Right cardiac atrium (tissue), 5 donors: Measurements from ENCODE around the gene ALK. TPM values are rescaled to one million over a fixed set of nuclear protein-coding genes. Genes with fewer than 3 reads are reported as not detected.

Experiments
- ATAC-seq, 2 donors: fragments of 200-7000 bp; cut with Tn5 transposase; one replicate each; pipeline versions ENCODE4 v1.8.0 to v1.9.1; 2020; ENCODE audit warnings: moderate library complexity in 2 of 2, mild to moderate bottlenecking in 1 of 2
- DNase-seq, 3 donors: peaks; one replicate each; pipeline ENCODE4 v3.0.0-alpha.2; 2020
- H3K27ac ChIP-seq: one replicate; pipeline ENCODE4 v1.5.1; 2013; ENCODE audit warnings: mild to moderate bottlenecking, low read length, control low read depth, moderate library complexity
- H3K27me3 ChIP-seq: one replicate; pipeline ENCODE4 v1.6.1; 2013; ENCODE audit not compliant: control insufficient read depth, insufficient read depth
- H3K4me1 ChIP-seq: one replicate; pipeline ENCODE4 v1.6.1; 2013; ENCODE audit warnings: low read length; ENCODE audit not compliant: control insufficient read depth, insufficient read depth
- H3K4me3 ChIP-seq: one replicate; pipeline ENCODE4 v1.5.1; 2013; ENCODE audit warnings: low read length, control low read depth
- H3K9me3 ChIP-seq: one replicate; pipeline ENCODE4 v1.6.1; 2013; ENCODE audit warnings: low read length; ENCODE audit not compliant: control insufficient read depth
- WGBS: extraction: QIAGEN DNeasy Blood & Tissue Kit; methylation state at CpG from one replicate; pipeline ENCODE4 v1.1.7; 2013; 5-methylcytosine and 5-hydroxymethylcytosine counted together
- intact Hi-C, 4 donors: fragments of 100-400 bp; cut with DNase I; formaldehyde crosslinking; loops; one replicate each; pipeline versions ENCODE4 v1.11.0 to v1.14.0; 2022 to 2023
- polyA plus RNA-seq: library from polyadenylated mRNA; stranded (reverse); fragments of 200-250 nt; gene quantifications from one replicate; pipeline ENCODE4 v1.2.3, GENCODE V29; 2013
- total RNA-seq, 4 donors: library from RNA; stranded (reverse); fragmentation: NEBNext Ultra II Directional; extraction: Animal tissue kit (Norgen Biotek cat#: 25700); gene quantifications; one replicate each; pipeline ENCODE4 v1.2.1, GENCODE V29; 2021
- donor health status: healthy with polysubstance abuse.
- donor health status: DM: no; HTN: yes; CAD: no.
- donor health status: DM: no; HTN: no; CAD: no.
- donor health status: DM: no; HTN: yes; CAD: no; lungs with severe emphysema.
- donor health status: DM: yes; HTN: yes; CAD: no.

ALK gene
- total and polyA plus RNA-seq, 5 donors, result 0.05 to 0.17 (median 0.10) TPM; not detected in 1

- ATAC-seq, result no peak
These were observed 451.4 kb downstream of the ALK start for GRCh38 chr2:29469961-29470360.

GRCh38 chr2:29469516-29469915, 451.9 kb downstream of the ALK start:
- intact Hi-C loops, result no loop called here
- H3K27me3 ChIP-seq, result no peaks in the 10 kb centered on the region
- DNase-seq (no peak), ATAC-seq (no peak)
- WGBS, result 38% methylated on average over 1 of the region's 1 CpG
- H3K4me3 ChIP-seq, result no peak overlapping the region
- no peaks in the 10 kb centered on the region for H3K4me1 ChIP-seq
- H3K9me3 ChIP-seq, result no peaks in the 10 kb centered on the region
- no peak overlapping the region for H3K27ac ChIP-seq

More at GRCh38 chr2:29469961-29470360, 451.4 kb downstream of the ALK start:
- 62% methylated on average over 3 of the region's 3 CpGs for WGBS
- DNase-seq, result no peak
- H3K27me3 ChIP-seq, result no peaks in the 10 kb centered on the region
- H3K4me1 ChIP-seq, result no peaks in the 10 kb centered on the region
- no peak overlapping the region for H3K4me3 ChIP-seq
- H3K27ac ChIP-seq, result no peak overlapping the region
- no peaks in the 10 kb centered on the region for H3K9me3 ChIP-seq
- intact Hi-C loops, result no loop called here

GRCh38 chr2:29463181-29463900, 458.0 kb downstream of the ALK start:
- WGBS, result 70% methylated on average over 3 of the region's 3 CpGs
- no peak for DNase-seq
- intact Hi-C loops, result no loop called here
- Histone ChIP-seq H3K27me3 (no peaks in the 10 kb centered on the region), H3K4me3 (no peak overlapping the region), H3K27ac (no peak overlapping the region), H3K9me3 (no peaks in the 10 kb centered on the region), H3K4me1 (no peaks in the 10 kb centered on the region)
- ATAC-seq, result no peak

GRCh38 chr2:29462293-29462692, 459.1 kb downstream of the ALK start:
- ATAC-seq (no peak), DNase-seq (no peak)
- intact Hi-C loops, result no loop called here
- Histone ChIP-seq H3K27me3 (no peaks in the 10 kb centered on the region), H3K4me3 (no peak overlapping the region), H3K27ac (no peak overlapping the region), H3K4me1 (no peaks in the 10 kb centered on the region), H3K9me3 (no peaks in the 10 kb centered on the region)
- WGBS, result 89% methylated on average over 5 of the region's 5 CpGs

- DNase-seq (no peak), ATAC-seq (no peak)
- intact Hi-C loops, result no loop called here
- 64% methylated on average over 3 of the region's 3 CpGs for WGBS
- Histone ChIP-seq H3K9me3 (no peaks in the 10 kb centered on the region), H3K27me3 (no peaks in the 10 kb centered on the region), H3K4me1 (no peaks in the 10 kb centered on the region), H3K4me3 (no peak overlapping the region), H3K27ac (no peak overlapping the region)
These were observed 461.2 kb downstream of the ALK start for GRCh38 chr2:29460190-29460589.

GRCh38 chr2:29459445-29460179, 461.8 kb downstream of the ALK start:
- H3K4me1 ChIP-seq, result no peaks in the 10 kb centered on the region
- no peak for DNase-seq
- no peak for ATAC-seq
- H3K9me3 ChIP-seq, result no peaks in the 10 kb centered on the region
- H3K27me3 ChIP-seq, result no peaks in the 10 kb centered on the region
- no peak overlapping the region for H3K27ac ChIP-seq
- no peak overlapping the region for H3K4me3 ChIP-seq
- WGBS, result 57% methylated on average over 4 of the region's 4 CpGs
- intact Hi-C loops, result no loop called here

- ATAC-seq (no peak), DNase-seq (no peak)
- no peaks in the 10 kb centered on the region for H3K27me3 ChIP-seq
These were observed 465.0 kb downstream of the ALK start for GRCh38 chr2:29456429-29456828.

GRCh38 chr2:29455200-29455860, 466.1 kb downstream of the ALK start:
- intact Hi-C loops, result no loop called here
- Histone ChIP-seq H3K27ac (no peak overlapping the region), H3K9me3 (no peaks in the 10 kb centered on the region), H3K27me3 (no peaks in the 10 kb centered on the region), H3K4me1 (no peaks in the 10 kb centered on the region), H3K4me3 (no peak overlapping the region)
- ATAC-seq (no peak), DNase-seq (no peak)
- WGBS, result 48% methylated on average over 6 of the region's 6 CpGs

More at GRCh38 chr2:29456429-29456828, 465.0 kb downstream of the ALK start:
- intact Hi-C loops, result no loop called here
- no peaks in the 10 kb centered on the region for H3K9me3 ChIP-seq
- no peak overlapping the region for H3K4me3 ChIP-seq
- no peak overlapping the region for H3K27ac ChIP-seq
- H3K4me1 ChIP-seq, result no peaks in the 10 kb centered on the region

GRCh38 chr2:29452036-29452435, 469.4 kb downstream of the ALK start:
- intact Hi-C loops, result no loop called here
- no peaks in the 10 kb centered on the region for H3K9me3 ChIP-seq
- H3K27me3 ChIP-seq, result no peaks in the 10 kb centered on the region
- H3K27ac ChIP-seq, result no peak overlapping the region
- no peak overlapping the region for H3K4me3 ChIP-seq
- WGBS, result 80% methylated on average over 5 of the region's 5 CpGs
- no peak for DNase-seq
- H3K4me1 ChIP-seq, result no peaks in the 10 kb centered on the region
- no peak for ATAC-seq

GRCh38 chr2:29450596-29451222, 470.7 kb downstream of the ALK start:
- WGBS, result 55% methylated on average over 5 of the region's 5 CpGs
- Histone ChIP-seq H3K4me1 (no peaks in the 10 kb centered on the region), H3K27me3 (no peaks in the 10 kb centered on the region), H3K4me3 (no peak overlapping the region), H3K9me3 (no peaks in the 10 kb centered on the region), H3K27ac (no peak overlapping the region)
- DNase-seq (no peak), ATAC-seq (no peak)
- intact Hi-C loops, result no loop called here

GRCh38 chr2:29449499-29449898, 471.9 kb downstream of the ALK start:
- intact Hi-C loops, result no loop called here
- Histone ChIP-seq H3K27me3 (no peaks in the 10 kb centered on the region), H3K4me3 (no peak overlapping the region), H3K27ac (no peak overlapping the region), H3K9me3 (no peaks in the 10 kb centered on the region), H3K4me1 (no peaks in the 10 kb centered on the region)
- DNase-seq, result no peak
- no peak for ATAC-seq
- WGBS, result 61% methylated on average over 2 of the region's 2 CpGs
